ENCODE measurements around the gene SMURF2.

- TF ChIP-seq POLR2AphosphoS5 (IDR thresholded peaks at IDR 0.05; ENCODE audit: low read depth, low read length), result no peak
- TF ChIP-seq, protein P1, sequence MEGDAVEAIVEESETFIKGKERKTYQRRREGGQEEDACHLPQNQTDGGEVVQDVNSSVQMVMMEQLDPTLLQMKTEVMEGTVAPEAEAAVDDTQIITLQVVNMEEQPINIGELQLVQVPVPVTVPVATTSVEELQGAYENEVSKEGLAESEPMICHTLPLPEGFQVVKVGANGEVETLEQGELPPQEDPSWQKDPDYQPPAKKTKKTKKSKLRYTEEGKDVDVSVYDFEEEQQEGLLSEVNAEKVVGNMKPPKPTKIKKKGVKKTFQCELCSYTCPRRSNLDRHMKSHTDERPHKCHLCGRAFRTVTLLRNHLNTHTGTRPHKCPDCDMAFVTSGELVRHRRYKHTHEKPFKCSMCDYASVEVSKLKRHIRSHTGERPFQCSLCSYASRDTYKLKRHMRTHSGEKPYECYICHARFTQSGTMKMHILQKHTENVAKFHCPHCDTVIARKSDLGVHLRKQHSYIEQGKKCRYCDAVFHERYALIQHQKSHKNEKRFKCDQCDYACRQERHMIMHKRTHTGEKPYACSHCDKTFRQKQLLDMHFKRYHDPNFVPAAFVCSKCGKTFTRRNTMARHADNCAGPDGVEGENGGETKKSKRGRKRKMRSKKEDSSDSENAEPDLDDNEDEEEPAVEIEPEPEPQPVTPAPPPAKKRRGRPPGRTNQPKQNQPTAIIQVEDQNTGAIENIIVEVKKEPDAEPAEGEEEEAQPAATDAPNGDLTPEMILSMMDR (IDR thresholded peaks at IDR 0.05), result no peak
Observed at GRCh38 chr17:64688481-64688880, 26.4 kb upstream of the SMURF2 start.
